ENCODE results near the gene ILK.

DNA sequence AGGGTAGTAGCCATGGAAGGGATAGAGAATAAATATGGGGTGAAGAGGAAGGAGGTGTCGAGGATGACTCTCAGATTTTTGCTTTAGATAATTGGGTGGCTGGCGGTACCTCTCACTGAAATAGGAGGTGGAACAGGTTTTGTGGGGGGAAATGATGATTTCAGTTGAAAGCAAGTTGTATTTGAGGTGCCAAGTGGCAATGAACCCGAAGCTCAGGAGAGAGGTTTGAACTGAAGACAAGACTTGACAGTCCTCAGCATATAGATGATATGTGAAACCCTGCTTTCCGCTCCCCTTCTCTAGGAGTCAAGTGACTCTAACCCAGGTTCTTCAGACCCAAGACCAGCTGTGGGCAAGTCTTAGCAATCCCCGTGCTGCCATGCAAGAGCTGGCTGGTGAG is 33.9 kb upstream of the ILK start:
- TF ChIP-seq, protein P1, sequence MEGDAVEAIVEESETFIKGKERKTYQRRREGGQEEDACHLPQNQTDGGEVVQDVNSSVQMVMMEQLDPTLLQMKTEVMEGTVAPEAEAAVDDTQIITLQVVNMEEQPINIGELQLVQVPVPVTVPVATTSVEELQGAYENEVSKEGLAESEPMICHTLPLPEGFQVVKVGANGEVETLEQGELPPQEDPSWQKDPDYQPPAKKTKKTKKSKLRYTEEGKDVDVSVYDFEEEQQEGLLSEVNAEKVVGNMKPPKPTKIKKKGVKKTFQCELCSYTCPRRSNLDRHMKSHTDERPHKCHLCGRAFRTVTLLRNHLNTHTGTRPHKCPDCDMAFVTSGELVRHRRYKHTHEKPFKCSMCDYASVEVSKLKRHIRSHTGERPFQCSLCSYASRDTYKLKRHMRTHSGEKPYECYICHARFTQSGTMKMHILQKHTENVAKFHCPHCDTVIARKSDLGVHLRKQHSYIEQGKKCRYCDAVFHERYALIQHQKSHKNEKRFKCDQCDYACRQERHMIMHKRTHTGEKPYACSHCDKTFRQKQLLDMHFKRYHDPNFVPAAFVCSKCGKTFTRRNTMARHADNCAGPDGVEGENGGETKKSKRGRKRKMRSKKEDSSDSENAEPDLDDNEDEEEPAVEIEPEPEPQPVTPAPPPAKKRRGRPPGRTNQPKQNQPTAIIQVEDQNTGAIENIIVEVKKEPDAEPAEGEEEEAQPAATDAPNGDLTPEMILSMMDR (IDR thresholded peaks at IDR 0.05; ENCODE audit: low read depth, low read length) = no peak
- TF ChIP-seq EZH2phosphoT487 (IDR thresholded peaks at IDR 0.05; ENCODE audit: low read depth) = no peak
